ENCODE results near the gene YTHDF1.
A peak's percentile ranks its signal among the peaks of the same experiment; 100 is the strongest.

YTHDF1 gene

GRCh38 chr20:63216041-63216848, at the start of gene YTHDF1:
Gene YTHDF1, minus strand, starts transcription at chr20:63216131. Its CDS starts 239 bp downstream, at chr20:63215892.
- H3K27ac ChIP-seq (ENCODE audit: low read length), result peak within 1 kb of the TSS; percentile 67
- peaks cover 8 to 33% of the 10 kb centered on the region in 2 donors for H3K4me1 ChIP-seq (ENCODE audit: control insufficient read depth in 1 of 2, insufficient read depth in 2 of 2, low read length in 2 of 2)
- H3K36me3 ChIP-seq (ENCODE audit: control insufficient read depth in 1 of 2, insufficient read depth in 2 of 2, low read length in 2 of 2), result peaks cover 16 to 20% of the 10 kb centered on the region in 2 donors
- peak within 1 kb of the TSS; percentile 85 to 86 for H3K4me3 ChIP-seq (ENCODE audit: low read depth in 1 of 2, low read length in 2 of 2)
- H3K9me3 ChIP-seq (ENCODE audit: control insufficient read depth in 1 of 2, low read length in 2 of 2), result no peaks in the 10 kb centered on the region
- no peaks in the 10 kb centered on the region for H3K27me3 ChIP-seq (ENCODE audit: low read depth, low read length)

DNA sequence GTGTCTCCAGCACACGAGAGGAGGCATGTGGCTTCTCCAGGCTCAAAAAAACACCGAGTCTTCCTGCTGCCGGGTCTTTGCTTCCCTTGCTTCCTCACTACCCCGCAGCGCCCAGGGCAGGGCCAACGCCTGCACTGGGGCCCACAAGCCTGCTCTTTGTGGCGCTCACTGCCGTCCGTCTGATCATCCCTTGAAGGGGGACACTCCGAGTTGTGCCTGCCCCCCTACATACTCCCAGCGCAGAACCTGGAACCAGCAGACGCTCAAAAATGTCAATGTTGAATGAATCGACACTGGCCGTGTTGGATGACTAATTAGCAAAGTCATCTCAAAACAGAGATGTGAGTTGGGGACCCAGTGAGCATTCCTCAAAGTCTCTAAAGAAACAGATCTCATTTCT, 48.6 kb upstream of the YTHDF1 start:
- Histone ChIP-seq H3K27ac (ENCODE audit: low read length) (no peak overlapping the region), H3K9me3 (ENCODE audit: control insufficient read depth in 1 of 2, low read length in 2 of 2) (no peaks in the 10 kb centered on the region), H3K4me3 (ENCODE audit: low read depth in 1 of 2, low read length in 2 of 2) (no peak overlapping the region), H3K36me3 (ENCODE audit: control insufficient read depth in 1 of 2, insufficient read depth in 2 of 2, low read length in 2 of 2) (no peaks in the 10 kb centered on the region), H3K27me3 (ENCODE audit: low read depth, low read length) (peaks cover 5% of the 10 kb centered on the region), H3K4me1 (ENCODE audit: control insufficient read depth in 1 of 2, insufficient read depth in 2 of 2, low read length in 2 of 2) (no peaks in the 10 kb centered on the region)

DNA sequence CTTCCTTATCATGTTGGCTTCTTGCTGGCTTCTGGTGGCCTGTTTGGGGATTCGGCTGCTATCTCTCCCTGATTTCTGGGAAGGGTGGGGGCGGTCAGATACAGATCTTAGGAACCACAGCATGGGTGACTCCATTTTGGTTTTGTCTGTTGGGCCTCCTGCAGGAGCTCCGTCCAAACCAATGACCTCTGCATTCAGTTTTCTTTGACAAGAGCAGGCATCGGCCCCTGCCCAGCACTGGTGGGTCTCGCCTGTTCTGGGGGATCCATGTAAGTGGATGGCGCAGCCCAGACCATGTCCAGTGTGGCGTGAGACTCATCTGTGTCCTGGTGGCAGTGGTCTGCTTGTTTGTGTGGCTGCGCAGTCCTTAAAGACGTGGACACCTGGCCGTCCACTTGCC, 48.1 kb upstream of the YTHDF1 start:
- Histone ChIP-seq H3K27ac (ENCODE audit: low read length) (no peak overlapping the region), H3K9me3 (ENCODE audit: control insufficient read depth in 1 of 2, low read length in 2 of 2) (no peaks in the 10 kb centered on the region), H3K36me3 (ENCODE audit: control insufficient read depth in 1 of 2, insufficient read depth in 2 of 2, low read length in 2 of 2) (no peaks in the 10 kb centered on the region), H3K27me3 (ENCODE audit: low read depth, low read length) (peaks cover 5% of the 10 kb centered on the region), H3K4me3 (ENCODE audit: low read depth in 1 of 2, low read length in 2 of 2) (no peak overlapping the region), H3K4me1 (ENCODE audit: control insufficient read depth in 1 of 2, insufficient read depth in 2 of 2, low read length in 2 of 2) (no peaks in the 10 kb centered on the region)

GRCh38 chr20:63262836-63263235, 46.9 kb upstream of the YTHDF1 start:
- Histone ChIP-seq H3K36me3 (ENCODE audit: control insufficient read depth in 1 of 2, insufficient read depth in 2 of 2, low read length in 2 of 2) (no peaks in the 10 kb centered on the region), H3K27ac (ENCODE audit: low read length) (no peak overlapping the region), H3K27me3 (ENCODE audit: low read depth, low read length) (peaks cover 5% of the 10 kb centered on the region), H3K4me1 (ENCODE audit: control insufficient read depth in 1 of 2, insufficient read depth in 2 of 2, low read length in 2 of 2) (no peaks in the 10 kb centered on the region), H3K9me3 (ENCODE audit: control insufficient read depth in 1 of 2, low read length in 2 of 2) (no peaks in the 10 kb centered on the region), H3K4me3 (ENCODE audit: low read depth in 1 of 2, low read length in 2 of 2) (no peak overlapping the region)

- Histone ChIP-seq H3K36me3 (ENCODE audit: control insufficient read depth in 1 of 2, insufficient read depth in 2 of 2, low read length in 2 of 2) (no peaks in the 10 kb centered on the region), H3K9me3 (ENCODE audit: control insufficient read depth in 1 of 2, low read length in 2 of 2) (no peaks in the 10 kb centered on the region), H3K4me1 (ENCODE audit: control insufficient read depth in 1 of 2, insufficient read depth in 2 of 2, low read length in 2 of 2) (no peaks in the 10 kb centered on the region), H3K27ac (ENCODE audit: low read length) (no peak overlapping the region), H3K27me3 (ENCODE audit: low read depth, low read length) (peaks cover 5% of the 10 kb centered on the region), H3K4me3 (ENCODE audit: low read depth in 1 of 2, low read length in 2 of 2) (no peak overlapping the region)
Measured at GRCh38 chr20:63261795-63262528, 46.0 kb upstream of the YTHDF1 start.

- H3K4me1 ChIP-seq (ENCODE audit: control insufficient read depth in 1 of 2, insufficient read depth in 2 of 2, low read length in 2 of 2), result no peaks in the 10 kb centered on the region
- H3K36me3 ChIP-seq (ENCODE audit: control insufficient read depth in 1 of 2, insufficient read depth in 2 of 2, low read length in 2 of 2), result no peaks in the 10 kb centered on the region
- H3K27me3 ChIP-seq (ENCODE audit: low read depth, low read length), result peaks cover 5% of the 10 kb centered on the region
- no peak overlapping the region for H3K27ac ChIP-seq (ENCODE audit: low read length)
- H3K9me3 ChIP-seq (ENCODE audit: control insufficient read depth in 1 of 2, low read length in 2 of 2), result no peaks in the 10 kb centered on the region
- no peak overlapping the region for H3K4me3 ChIP-seq (ENCODE audit: low read depth in 1 of 2, low read length in 2 of 2)
Measured at GRCh38 chr20:63261060-63261794, 45.3 kb upstream of the YTHDF1 start.

DNA sequence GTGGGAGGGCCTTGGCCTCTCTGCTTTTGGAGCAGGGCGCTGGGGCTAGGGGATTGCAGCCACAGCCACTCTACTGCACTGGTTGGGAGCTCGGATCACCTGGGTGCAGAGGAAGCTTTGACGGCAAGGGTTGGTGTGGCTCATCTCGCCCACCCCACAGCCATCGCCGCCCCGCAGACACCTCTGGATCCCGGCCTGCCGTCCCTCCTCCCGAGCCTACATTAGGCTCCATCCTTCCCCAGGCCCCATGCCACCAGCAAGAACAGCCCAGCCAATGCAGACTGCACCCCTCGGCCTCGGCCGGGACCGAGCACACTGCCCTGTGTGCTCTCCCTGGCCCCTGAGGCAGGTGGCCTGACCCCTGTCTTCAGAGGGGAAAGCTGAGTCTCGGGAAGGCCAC, 44.6 kb upstream of the YTHDF1 start:
- peaks cover 5% of the 10 kb centered on the region for H3K27me3 ChIP-seq (ENCODE audit: low read depth, low read length)
- H3K9me3 ChIP-seq (ENCODE audit: control insufficient read depth in 1 of 2, low read length in 2 of 2), result no peaks in the 10 kb centered on the region
- no peaks in the 10 kb centered on the region for H3K36me3 ChIP-seq (ENCODE audit: control insufficient read depth in 1 of 2, insufficient read depth in 2 of 2, low read length in 2 of 2)
- H3K4me3 ChIP-seq (ENCODE audit: low read depth in 1 of 2, low read length in 2 of 2), result no peak overlapping the region
- no peaks in the 10 kb centered on the region for H3K4me1 ChIP-seq (ENCODE audit: control insufficient read depth in 1 of 2, insufficient read depth in 2 of 2, low read length in 2 of 2)
- no peak overlapping the region for H3K27ac ChIP-seq (ENCODE audit: low read length)

- Histone ChIP-seq H3K36me3 (ENCODE audit: control insufficient read depth in 1 of 2, insufficient read depth in 2 of 2, low read length in 2 of 2) (no peaks in the 10 kb centered on the region), H3K27me3 (ENCODE audit: low read depth, low read length) (peaks cover 10% of the 10 kb centered on the region), H3K4me1 (ENCODE audit: control insufficient read depth in 1 of 2, insufficient read depth in 2 of 2, low read length in 2 of 2) (no peaks in the 10 kb centered on the region), H3K4me3 (ENCODE audit: low read depth in 1 of 2, low read length in 2 of 2) (no peak overlapping the region), H3K9me3 (ENCODE audit: control insufficient read depth in 1 of 2, low read length in 2 of 2) (no peaks in the 10 kb centered on the region), H3K27ac (ENCODE audit: low read length) (no peak overlapping the region)
Measured at GRCh38 chr20:63259734-63260460, 44.0 kb upstream of the YTHDF1 start.

GRCh38 chr20:63258781-63259180, 42.9 kb upstream of the YTHDF1 start:
- no peaks in the 10 kb centered on the region for H3K36me3 ChIP-seq (ENCODE audit: control insufficient read depth in 1 of 2, insufficient read depth in 2 of 2, low read length in 2 of 2)
- H3K4me3 ChIP-seq (ENCODE audit: low read depth in 1 of 2, low read length in 2 of 2), result no peak overlapping the region
- H3K27me3 ChIP-seq (ENCODE audit: low read depth, low read length), result peaks cover 8% of the 10 kb centered on the region
- H3K27ac ChIP-seq (ENCODE audit: low read length), result no peak overlapping the region
- H3K9me3 ChIP-seq (ENCODE audit: control insufficient read depth in 1 of 2, low read length in 2 of 2), result no peaks in the 10 kb centered on the region
- peaks cover 0 to 7% of the 10 kb centered on the region in 2 donors for H3K4me1 ChIP-seq (ENCODE audit: control insufficient read depth in 1 of 2, insufficient read depth in 2 of 2, low read length in 2 of 2)

DNA sequence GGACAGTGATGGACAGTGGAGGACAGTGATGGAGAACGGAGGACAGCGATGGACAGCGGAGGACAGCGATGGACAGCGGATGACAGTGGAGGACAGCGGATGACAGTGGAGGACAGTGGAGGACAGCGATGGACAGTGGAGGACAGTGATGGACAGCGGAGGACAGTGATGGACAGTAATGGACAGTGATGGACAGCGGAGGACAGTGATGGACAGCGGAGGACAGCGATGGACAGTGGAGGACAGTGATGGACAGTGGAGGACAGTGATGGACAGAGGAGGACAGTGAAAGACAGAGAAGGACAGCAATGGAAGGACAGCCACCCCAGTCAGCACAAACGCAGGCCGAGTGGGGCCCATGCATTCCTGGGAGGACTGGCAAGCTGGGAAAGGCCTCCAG, 41.7 kb upstream of the YTHDF1 start:
- H3K27ac ChIP-seq (ENCODE audit: low read length), result no peak overlapping the region
- no peaks in the 10 kb centered on the region for H3K9me3 ChIP-seq (ENCODE audit: control insufficient read depth in 1 of 2, low read length in 2 of 2)
- H3K4me3 ChIP-seq (ENCODE audit: low read depth in 1 of 2, low read length in 2 of 2), result no peak overlapping the region
- peaks cover 0 to 14% of the 10 kb centered on the region in 2 donors for H3K4me1 ChIP-seq (ENCODE audit: control insufficient read depth in 1 of 2, insufficient read depth in 2 of 2, low read length in 2 of 2)
- peaks cover 8% of the 10 kb centered on the region for H3K27me3 ChIP-seq (ENCODE audit: low read depth, low read length)
- no peaks in the 10 kb centered on the region for H3K36me3 ChIP-seq (ENCODE audit: control insufficient read depth in 1 of 2, insufficient read depth in 2 of 2, low read length in 2 of 2)

DNA sequence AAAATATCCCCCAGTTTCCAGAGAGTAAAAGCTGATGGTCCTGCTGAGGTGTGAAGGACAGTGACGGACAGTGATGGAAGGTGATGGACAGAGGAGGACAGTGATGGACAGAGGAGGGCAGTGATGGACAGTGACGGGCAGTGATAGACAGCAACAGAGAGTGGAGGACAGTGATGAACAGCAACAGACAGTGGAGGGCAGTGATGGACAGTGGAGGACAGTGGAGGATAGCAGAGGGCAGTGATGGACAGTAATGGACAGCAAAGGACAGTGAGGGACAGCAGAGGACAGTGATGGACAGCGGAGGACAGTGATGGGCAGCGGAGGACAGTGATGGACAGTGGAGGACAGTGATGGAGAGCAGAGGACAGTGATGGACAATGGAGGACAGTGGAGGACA, 41.0 kb upstream of the YTHDF1 start:
- no peaks in the 10 kb centered on the region for H3K36me3 ChIP-seq (ENCODE audit: control insufficient read depth in 1 of 2, insufficient read depth in 2 of 2, low read length in 2 of 2)
- peaks cover 0 to 14% of the 10 kb centered on the region in 2 donors for H3K4me1 ChIP-seq (ENCODE audit: control insufficient read depth in 1 of 2, insufficient read depth in 2 of 2, low read length in 2 of 2)
- H3K27me3 ChIP-seq (ENCODE audit: low read depth, low read length), result peaks cover 8% of the 10 kb centered on the region
- no peak overlapping the region for H3K4me3 ChIP-seq (ENCODE audit: low read depth in 1 of 2, low read length in 2 of 2)
- no peaks in the 10 kb centered on the region for H3K9me3 ChIP-seq (ENCODE audit: control insufficient read depth in 1 of 2, low read length in 2 of 2)
- no peak overlapping the region for H3K27ac ChIP-seq (ENCODE audit: low read length)

Measured in muscle layer of duodenum (tissue), 2 donors.